ENCODE results near the gene GRIFIN. TPM values are rescaled to one million over a fixed set of nuclear protein-coding genes. Genes with fewer than 3 reads are reported as not detected.

Gene GRIFIN
- total and polyA plus RNA-seq, 7 donors, result not detected

DNA sequence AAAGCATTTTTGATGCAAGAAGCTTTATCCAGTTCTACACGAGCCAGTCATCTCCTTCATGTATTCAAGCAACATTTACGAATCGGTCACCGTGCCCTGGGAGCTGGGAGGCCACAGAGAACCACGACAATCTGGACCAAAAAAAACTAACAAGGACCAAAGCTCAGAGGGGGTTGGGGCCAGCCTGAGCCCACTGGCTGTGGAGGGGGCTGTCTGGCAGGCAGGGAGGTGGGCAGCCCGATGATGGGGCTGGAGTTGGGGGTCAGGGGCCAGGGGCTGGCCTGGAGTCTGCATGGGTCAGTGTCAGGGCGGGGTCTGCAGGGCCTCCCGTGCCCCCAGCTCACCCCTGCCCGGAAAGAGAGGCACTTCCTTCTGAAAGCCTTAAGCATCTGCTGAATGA lies 12.5 kb upstream of the GRIFIN start:
- Histone ChIP-seq H3K4me1 (peaks cover 0 to 12% (median 10%) of the 10 kb centered on the region in 4 donors), H3K36me3 (no peaks in the 10 kb centered on the region), H3K27ac (peak overlapping the region; percentile 31 to 54 (median 42)), H3K4me3 (no peak overlapping the region), H3K9me3 (no peaks in the 10 kb centered on the region), H3K27me3 (peaks cover 0 to 46% (median 8%) of the 10 kb centered on the region in 3 donors)
- DNase-seq, result no peak
- 44 to 45% methylated on average over 9 of the region's 9 CpGs for WGBS, 2 donors
- TF ChIP-seq EP300 (IDR thresholded peaks at IDR 0.05), result no peak
- TF ChIP-seq POLR2A (IDR thresholded peaks at IDR 0.05), result no peak
- no peak for TF ChIP-seq CTCF (IDR thresholded peaks at IDR 0.05)
- no peak for TF ChIP-seq POLR2AphosphoS5 (IDR thresholded peaks at IDR 0.05)
- intact Hi-C loops (cut with DNase I), result no loop called here

DNA sequence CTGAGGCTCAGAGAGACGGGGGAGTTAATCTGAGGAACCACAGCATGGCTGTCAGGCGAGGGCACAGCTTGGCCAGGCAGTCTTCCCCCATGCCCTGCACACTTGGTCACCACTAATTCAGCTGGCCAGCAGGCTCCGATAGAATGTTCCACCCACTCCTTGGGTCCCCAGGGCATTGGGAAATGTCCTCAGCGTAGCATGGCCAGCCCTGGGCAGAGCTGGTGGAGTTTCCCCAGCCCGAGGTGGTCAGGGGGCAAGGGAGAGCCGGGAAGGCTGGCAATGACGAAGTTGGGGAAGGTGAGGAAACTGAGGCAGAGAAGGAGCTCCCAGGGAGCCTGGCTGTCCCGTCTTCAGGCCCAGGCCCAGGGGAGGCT lies 12.1 kb upstream of the GRIFIN start:
- TF ChIP-seq EP300 (IDR thresholded peaks at IDR 0.05), result no peak
- no peak for TF ChIP-seq POLR2AphosphoS5 (IDR thresholded peaks at IDR 0.05)
- no peak for TF ChIP-seq CTCF (IDR thresholded peaks at IDR 0.05)
- TF ChIP-seq POLR2A (IDR thresholded peaks at IDR 0.05), result no peak
- H3K9me3 ChIP-seq, result peaks cover 0 to under 1% (median under 1%) of the 10 kb centered on the region in 4 donors
- H3K4me3 ChIP-seq, result no peak overlapping the region
- 78% methylated on average over 8 of the region's 8 CpGs for WGBS, 2 donors
- peak overlapping the region; percentile 31 to 54 (median 42) for H3K27ac ChIP-seq
- H3K27me3 ChIP-seq, result peaks cover 0 to 48% (median 8%) of the 10 kb centered on the region in 3 donors
- DNase-seq, result no peak
- H3K36me3 ChIP-seq, result no peaks in the 10 kb centered on the region
- intact Hi-C loops (cut with DNase I), result no loop called here
- peaks cover 0 to 12% (median 10%) of the 10 kb centered on the region in 4 donors for H3K4me1 ChIP-seq

GRCh38 chr7:2487586-2488271 lies 11.5 kb upstream of the GRIFIN start:
- peaks cover 0 to 6% (median 3%) of the 10 kb centered on the region in 4 donors for H3K9me3 ChIP-seq
- no peak for DNase-seq
- H3K4me3 ChIP-seq, result no peak overlapping the region
- WGBS, 2 donors, result 66% methylated on average over 14 of the region's 14 CpGs
- intact Hi-C loops (cut with DNase I), result no loop called here
- H3K27me3 ChIP-seq, result peaks cover 0 to 48% (median 9%) of the 10 kb centered on the region in 3 donors
- peak overlapping the region in 3 of 4 donors; percentile 19 to 54 (median 51) for H3K27ac ChIP-seq
- TF ChIP-seq CTCF (IDR thresholded peaks at IDR 0.05) (no peak), POLR2AphosphoS5 (IDR thresholded peaks at IDR 0.05) (no peak), EP300 (IDR thresholded peaks at IDR 0.05) (no peak), POLR2A (IDR thresholded peaks at IDR 0.05) (no peak)
- H3K36me3 ChIP-seq, result no peaks in the 10 kb centered on the region
- peaks cover 0 to 12% (median 10%) of the 10 kb centered on the region in 4 donors for H3K4me1 ChIP-seq

GRCh38 chr7:2484868-2485267 lies 8.7 kb upstream of the GRIFIN start:
- H3K36me3 ChIP-seq, result no peaks in the 10 kb centered on the region
- no peak for TF ChIP-seq EP300 (IDR thresholded peaks at IDR 0.05)
- no peak for TF ChIP-seq POLR2AphosphoS5 (IDR thresholded peaks at IDR 0.05)
- TF ChIP-seq POLR2A (IDR thresholded peaks at IDR 0.05), result no peak
- no peak for TF ChIP-seq CTCF (IDR thresholded peaks at IDR 0.05)
- H3K9me3 ChIP-seq, result peaks cover 0 to 9% (median 3%) of the 10 kb centered on the region in 4 donors
- peaks cover 0 to 12% (median 10%) of the 10 kb centered on the region in 4 donors for H3K4me1 ChIP-seq
- intact Hi-C loops (cut with DNase I), result no loop called here
- H3K27me3 ChIP-seq, result peaks cover 4 to 72% (median 19%) of the 10 kb centered on the region in 3 donors
- no peak overlapping the region for H3K4me3 ChIP-seq
- WGBS, 2 donors, result 83 to 85% methylated on average over 12 of the region's 12 CpGs
- DNase-seq, result no peak
- H3K27ac ChIP-seq, result no peak overlapping the region

Measured in sigmoid colon (tissue), 7 donors.